K562 (cell line): ENCODE data around the gene ZNF529. TPM values are rescaled to one million over a fixed set of nuclear protein-coding genes. Genes with fewer than 3 reads are reported as not detected.

ENCODE experiments used
- ATAC-seq: fragments of 200-7000 bp; cut with Tn5 transposase; 3 replicates; pipeline ENCODE4 v1.9.1; 2020; ENCODE audit warnings: moderate library complexity
- Bru-seq: library from RNA; stranded (reverse); fragments of 400-500 nt; gene quantifications from one replicate; lab custom pipeline; 2021; lab: Mats Ljungman, UMichigan
- BruChase-seq, 2 experiments: library from RNA; stranded (reverse); fragments of 400-500 nt; gene quantifications; one replicate each; lab custom pipeline; 2021; lab: Mats Ljungman, UMichigan
- BruUV-seq: library from RNA; stranded (reverse); fragments of 400-500 nt; replicated peaks from 2 replicates; lab custom pipeline; 2021; lab: Mats Ljungman, UMichigan
- CTCF ChIA-PET: fragments of 300-600 bp; formaldehyde crosslinking; extraction: SDS; loops from one replicate; lab custom pipeline; 2021; ENCODE audit warnings: low intra/inter-chr PET ratio; lab: Yijun Ruan, JAX
- POLR2A ChIA-PET: fragments of 300-600, 350-650 bp; sonication (Branson Sonifier 250); formaldehyde crosslinking; extraction: SDS; loops from one replicate; lab custom pipeline; 2021; ENCODE audit warnings: antibody characterized with exemption, inconsistent platforms; lab: Yijun Ruan, JAX
- DNase-seq, 4 experiments: peaks; one replicate each; pipeline versions ENCODE4 v3.0.0 to v3.0.0-alpha.2; 2011 to 2018; ENCODE audit warnings: low spot score in 3 of 4, mixed read lengths in 3 of 4; ENCODE audit errors: extremely low read depth in 1 of 4
- FAIRE-seq: peaks from 2 replicates; lab custom pipeline; 2011; peaks lifted over from hg19 to GRCh38; lab: Jason Lieb, UNC
- H2AFZ ChIP-seq: 2 replicates; pipeline ENCODE4 v1.6.0; 2011; ENCODE audit warnings: low read depth, low read length, control low read depth, inconsistent platforms
- H3K27ac ChIP-seq: fragments of 200-600 bp; 3 replicates; pipeline ENCODE4 v1.8.0; 2011; ENCODE audit warnings: low read depth, mild to moderate bottlenecking, control low read depth, inconsistent platforms, low read length, moderate library complexity, mixed read lengths; ENCODE audit errors: extremely low read depth
- H3K27me3 ChIP-seq, 2 experiments: fragments of 300-600 bp in 1 of 2; 2 replicates in 1 of 2; 3 replicates in 1 of 2; pipeline versions ENCODE4 v1.6.0 to v1.8.0; 2011; ENCODE audit warnings: inconsistent platforms in 2 of 2, low read length in 2 of 2, mild to moderate bottlenecking in 1 of 2, mixed read lengths in 1 of 2, moderate library complexity in 1 of 2; ENCODE audit not compliant: control insufficient read depth in 2 of 2, insufficient read depth in 2 of 2
- H3K36me3 ChIP-seq: fragments of 300-600 bp; 3 replicates; pipeline ENCODE4 v1.8.0; 2011; ENCODE audit warnings: mild to moderate bottlenecking, low read length, inconsistent platforms; ENCODE audit not compliant: control insufficient read depth, insufficient read depth
- H3K4me1 ChIP-seq, 2 experiments: fragments of 200-600 bp in 1 of 2; replicated peaks in 1 of 2; 2 replicates in 1 of 2; 3 replicates in 1 of 2; pipeline versions ENCODE4 v1.5.1 to v1.8.0; 2011; ENCODE audit warnings: inconsistent platforms in 2 of 2, low read length in 2 of 2, mild to moderate bottlenecking in 1 of 2, mixed read lengths in 1 of 2, moderate library complexity in 1 of 2; ENCODE audit not compliant: control insufficient read depth in 2 of 2, insufficient read depth in 2 of 2
- H3K4me2 ChIP-seq: 2 replicates; pipeline ENCODE4 v1.6.1; 2011; ENCODE audit warnings: low read length, control low read depth, inconsistent platforms, mixed read lengths; ENCODE audit not compliant: insufficient read depth
- H3K4me3 ChIP-seq: fragments of 200-600 bp; sonication (generic), shearing (Covaris generic); 2 replicates; pipeline ENCODE4 v1.5.1; 2016; ENCODE audit warnings: control low read depth, inconsistent platforms
- H3K79me2 ChIP-seq: fragments of 200-600 bp; 3 replicates; pipeline ENCODE4 v1.8.0; 2011; ENCODE audit warnings: low read length, inconsistent platforms; ENCODE audit not compliant: control insufficient read depth, insufficient read depth
- H3K9ac ChIP-seq, 2 experiments: 2 replicates each; pipeline versions ENCODE4 v1.6.0 to v1.6.1; 2011; ENCODE audit warnings: low read depth in 2 of 2, low read length in 2 of 2, control low read depth in 1 of 2, inconsistent platforms in 1 of 2, mild to moderate bottlenecking in 1 of 2, mixed read lengths in 1 of 2; ENCODE audit not compliant: insufficient read depth in 1 of 2
- H3K9me1 ChIP-seq: one replicate; pipeline ENCODE4 v1.6.0; 2011; ENCODE audit warnings: inconsistent platforms, mild to moderate bottlenecking, low read length, moderate library complexity; ENCODE audit not compliant: control insufficient read depth, insufficient read depth
- H3K9me3 ChIP-seq: replicated peaks from 2 replicates; pipeline ENCODE4 v1.5.1; 2011; ENCODE audit warnings: low read depth, low read length, inconsistent platforms; ENCODE audit not compliant: control insufficient read depth, insufficient read depth
- H4K20me1 ChIP-seq: replicated peaks from 2 replicates; pipeline ENCODE4 v1.6.1; 2011; ENCODE audit warnings: low read length, inconsistent platforms, mixed read lengths; ENCODE audit not compliant: control insufficient read depth, insufficient read depth
- ATF7 ChIP-seq: fragments of 450-650 bp; IDR thresholded peaks from 2 replicates; pipeline ENCODE4 v1.7.1; 2014; ENCODE audit warnings: mild to moderate bottlenecking, moderate library complexity
- HNRNPUL1 ChIP-seq: fragments of 200-400 bp; formaldehyde crosslinking; IDR thresholded peaks from 2 replicates; pipeline ENCODE4 v1.6.1; 2017; ENCODE audit warnings: low read length
- KDM4B ChIP-seq, 2 experiments: fragments of 450-650 bp in 1 of 2; sonication (generic) in 1 of 2; IDR thresholded peaks; 2 replicates each; pipeline ENCODE4 v1.6.1; 2016 to 2017; ENCODE audit warnings: borderline replicate concordance in 2 of 2, antibody characterized with exemption in 1 of 2, low read depth in 1 of 2, mild to moderate bottlenecking in 1 of 2
- KDM5B ChIP-seq: fragments of 200-600 bp; sonication (generic); IDR thresholded peaks from 2 replicates; pipeline ENCODE4 v1.6.1; 2012; ENCODE audit warnings: low read depth, mild to moderate bottlenecking, moderate library complexity, low read length, control low read depth, inconsistent platforms; ENCODE audit not compliant: insufficient replicate concordance
- KLF13 ChIP-seq: fragments of 450-650 bp; IDR thresholded peaks from 2 replicates; pipeline ENCODE4 v1.6.1; 2016; ENCODE audit warnings: missing genetic modification characterization, low read depth, mild to moderate bottlenecking, missing compliant biosample characterization, moderate library complexity, borderline replicate concordance
- MEIS2 ChIP-seq: fragments of 450-650 bp; IDR thresholded peaks from 2 replicates; pipeline ENCODE4 v1.6.1; 2014; ENCODE audit warnings: mild to moderate bottlenecking; ENCODE audit not compliant: partially characterized antibody
- POLR2H ChIP-seq: IDR thresholded peaks from 2 replicates; pipeline ENCODE4 v1.6.1; 2016; ENCODE audit warnings: missing genetic modification characterization, low read depth, mild to moderate bottlenecking, control low read depth, missing compliant biosample characterization, moderate library complexity
- RCOR1 ChIP-seq, 2 experiments: IDR thresholded peaks; 2 replicates each; pipeline ENCODE4 v1.6.1; 2012; ENCODE audit warnings: low read depth in 2 of 2, low read length in 2 of 2, borderline replicate concordance in 1 of 2, improper control_type of control experiment in 1 of 2
- ZBTB7A ChIP-seq: IDR thresholded peaks from 2 replicates; pipeline ENCODE4 v1.6.1; 2011; ENCODE audit warnings: low read depth, mild to moderate bottlenecking, low read length, moderate library complexity, borderline replicate concordance; ENCODE audit not compliant: control insufficient read depth
- WGBS: fragments of 100-300 bp; shearing (Covaris generic); methylation state at CpG from one replicate; pipeline ENCODE4 v1.1.6; 2016; ENCODE audit warnings: low coverage, mixed read lengths; ENCODE audit not compliant: insufficient coverage; ENCODE audit errors: missing lambda C conversion rate; 5-methylcytosine and 5-hydroxymethylcytosine counted together
- in situ Hi-C: fragments of 300-500 bp; cut with MboI; formaldehyde crosslinking; loops from 4 replicates; pipeline ENCODE4 v1.15.0; 2018; ENCODE audit warnings: inconsistent platforms, mixed read lengths
- intact Hi-C: fragments of 100-400 bp; cut with micrococcal nuclease; formaldehyde crosslinking; loops from 2 replicates; pipeline ENCODE4 v1.14.2; 2022
- long read RNA-seq, 3 experiments: library from polyadenylated mRNA in 2 of 3; library from RNA in 1 of 3; unstranded in 2 of 3; stranded (forward) in 1 of 3; transcript quantifications; one replicate each; pipeline ENCODE4 v2.0.0, GENCODE V29; 2019 to 2022
- polyA minus RNA-seq, 3 experiments: library from RNA; depleted of rRNA, polyadenylated mRNA; stranded (reverse); fragments of >200 nt; gene quantifications; 2 replicates each; pipeline ENCODE4 v1.2.3, GENCODE V29; 2011
- polyA plus RNA-seq, 8 experiments: library from polyadenylated mRNA; depleted of rRNA in 4 of 8; stranded (reverse) in 5 of 8; unstranded in 3 of 8; fragments of >200 nt; fragmentation: Nextera tagmentation in 2 of 8; fragmentation: Illumina TruSeq in 1 of 8; extraction: Ambion mirVana in 2 of 8; extraction: Trizol in 1 of 8; gene quantifications; 2 replicates each; pipeline versions ENCODE4 v1.2.1 to v1.2.3, GENCODE V29; 2011 to 2014; ENCODE audit warnings: inconsistent platforms in 1 of 8, missing spikeins in 1 of 8
- total RNA-seq, 7 experiments: library from RNA; depleted of rRNA in 6 of 7; stranded (reverse); fragments of >200 nt in 6 of 7; fragmentation: Illumina TruSeq in 2 of 7; extraction: Trizol in 2 of 7; gene quantifications; 2 replicates each; pipeline versions ENCODE4 v1.2.1 to v1.2.3, GENCODE V29; 2011 to 2021; ENCODE audit warnings: low replicate concordance in 1 of 7
- TF ChIP-seq, protein P1 (sequence below): sonication (generic); formaldehyde crosslinking; IDR thresholded peaks from 2 replicates; pipeline ENCODE4 v1.8.0; 2022; ENCODE audit warnings: missing genetic modification reagents, mild to moderate bottlenecking, borderline replicate concordance

ZNF529 gene
- total RNA-seq (2011; cell fraction: chromatin; rRNA removed; ENCODE audit: low replicate concordance) = 12.8 and 40.0 TPM in 2 replicates
- total RNA-seq (2011; cell fraction: nucleolus; rRNA removed) = 7.8 and 12.1 TPM in 2 replicates
- total RNA-seq (2011; cell fraction: nucleoplasm; rRNA removed) = 24.3 and 35.0 TPM in 2 replicates
- 4.1 and 5.4 TPM in 2 replicates for total RNA-seq (2014; rRNA removed)
- 7.9 and 10.5 TPM in 2 replicates for total RNA-seq (2014; rRNA removed; fragmentation: Illumina TruSeq; extraction: Trizol)
- 4.8 and 5.0 TPM in 2 replicates for total RNA-seq (2015; rRNA removed; fragmentation: Illumina TruSeq; extraction: Trizol)
- 6.2 and 10.4 TPM in 2 replicates for total RNA-seq (2021)
- polyA plus RNA-seq (2011; rRNA removed) = 12.6 and 13.6 TPM in 2 replicates
- polyA plus RNA-seq (2011; cell fraction: cytosol; rRNA removed) = 4.2 and 8.5 TPM in 2 replicates
- 19.6 and 20.1 TPM in 2 replicates for polyA plus RNA-seq (2011; cell fraction: nucleus; rRNA removed)
- 3.9 and 7.0 TPM in 2 replicates for polyA plus RNA-seq (2012)
- polyA plus RNA-seq (2014; fragmentation: Illumina TruSeq; extraction: Trizol) = 6.5 and 6.7 TPM in 2 replicates
- polyA plus RNA-seq (2014; fragmentation: Nextera tagmentation; extraction: Ambion mirVana) = 1 to 10 TPM; 2.4 to 3.2 TPM
- polyA plus RNA-seq (2014; rRNA removed) = 6.3 and 6.9 TPM in 2 replicates
- polyA minus RNA-seq (2011; rRNA and poly(A)+ RNA removed) = 16.7 and 21.4 TPM in 2 replicates
- polyA minus RNA-seq (2011; cell fraction: cytosol; rRNA and poly(A)+ RNA removed) = 6.1 and 6.5 TPM in 2 replicates
- 6.6 and 8.7 TPM in 2 replicates for polyA minus RNA-seq (2011; cell fraction: nucleus; rRNA and poly(A)+ RNA removed)
- percentile 77 among the genes with signal in this experiment for Bru-seq, nascent RNA
- percentile 89 among the genes with signal in this experiment for BruChase-seq, experiment 1, labeled RNA remaining after a 2-hour chase
- BruChase-seq, experiment 2, labeled RNA remaining after a 6-hour chase = percentile 88 among the genes with signal in this experiment
- long read RNA-seq, experiment 1, full-length matches to known transcripts = 2 of 26 reads
- long read RNA-seq, experiment 1, partial matches to known transcripts = 0 of 26 reads
- long read RNA-seq, experiment 1, other reads (novel, unspliced or antisense) = 24 of 26 reads
- long read RNA-seq, experiment 2 = 0 reads
- long read RNA-seq, experiment 3, full-length matches to known transcripts = 1 of 2 reads
- long read RNA-seq, experiment 3, partial matches to known transcripts = 0 of 2 reads
- long read RNA-seq, experiment 3, other reads (novel, unspliced or antisense) = 1 of 2 reads

GRCh38 chr19:36573020-36573894 is at the start of gene ZNF529:
TSS of gene ZNF529 (minus strand) at chr19:36573292. CDS start at chr19:36572346, 946 bp downstream.
- in situ Hi-C loops = no loop called here
- H3K9ac ChIP-seq = peak within 1 kb of the TSS; percentile 92 to 93
- peaks cover 50% of the 10 kb centered on the region for H3K79me2 ChIP-seq
- H3K4me1 ChIP-seq = peaks cover 0 to 9% of the 10 kb centered on the region in 2 experiments; a peak in 2 of 5 replicates
- H3K9me1 ChIP-seq = no peaks in the 10 kb centered on the region
- H2AFZ ChIP-seq = peak within 1 kb of the TSS; percentile 96
- WGBS = 0% methylated on average over 44 of the region's 66 CpGs
- H3K36me3 ChIP-seq = peaks cover 47% of the 10 kb centered on the region
- no peaks in the 10 kb centered on the region for H3K27me3 ChIP-seq
- ATAC-seq = peak; percentile 97
- no peaks in the 10 kb centered on the region; the same call in 1 of the 2 replicates for H3K9me3 ChIP-seq
- peak; percentile 93 for FAIRE-seq
- BruUV-seq = no TSS peak
- intact Hi-C loops = loop anchor here (1.0 kb wide), 1 partner anchor 45 kb away; the partner anchor contains the start of gene ZNF260
- peak; percentile 86 to 95 (median 89) for DNase-seq
- no peaks in the 10 kb centered on the region for H4K20me1 ChIP-seq
- H3K4me3 ChIP-seq = peak within 1 kb of the TSS; percentile 91
- ChIA-PET CTCF (no interaction called here), POLR2A (interaction anchor here (0.6 to 1.4 kb wide), 8 partner anchors 10 to 171 kb away, joined by 3 to 8 read pairs (median 3); no protein-coding TSS in a partner anchor)
- peak within 1 kb of the TSS; percentile 96 for H3K27ac ChIP-seq
- H3K4me2 ChIP-seq = peak within 1 kb of the TSS; percentile 75
- TF ChIP-seq, protein P1, sequence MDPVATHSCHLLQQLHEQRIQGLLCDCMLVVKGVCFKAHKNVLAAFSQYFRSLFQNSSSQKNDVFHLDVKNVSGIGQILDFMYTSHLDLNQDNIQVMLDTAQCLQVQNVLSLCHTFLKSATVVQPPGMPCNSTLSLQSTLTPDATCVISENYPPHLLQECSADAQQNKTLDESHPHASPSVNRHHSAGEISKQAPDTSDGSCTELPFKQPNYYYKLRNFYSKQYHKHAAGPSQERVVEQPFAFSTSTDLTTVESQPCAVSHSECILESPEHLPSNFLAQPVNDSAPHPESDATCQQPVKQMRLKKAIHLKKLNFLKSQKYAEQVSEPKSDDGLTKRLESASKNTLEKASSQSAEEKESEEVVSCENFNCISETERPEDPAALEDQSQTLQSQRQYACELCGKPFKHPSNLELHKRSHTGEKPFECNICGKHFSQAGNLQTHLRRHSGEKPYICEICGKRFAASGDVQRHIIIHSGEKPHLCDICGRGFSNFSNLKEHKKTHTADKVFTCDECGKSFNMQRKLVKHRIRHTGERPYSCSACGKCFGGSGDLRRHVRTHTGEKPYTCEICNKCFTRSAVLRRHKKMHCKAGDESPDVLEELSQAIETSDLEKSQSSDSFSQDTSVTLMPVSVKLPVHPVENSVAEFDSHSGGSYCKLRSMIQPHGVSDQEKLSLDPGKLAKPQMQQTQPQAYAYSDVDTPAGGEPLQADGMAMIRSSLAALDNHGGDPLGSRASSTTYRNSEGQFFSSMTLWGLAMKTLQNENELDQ (CRISPR knock-in tag) = no peak
- TF ChIP-seq POLR2H (tag) (peak; percentile 85), RCOR1 (IDR thresholded peaks at IDR 0.05; ENCODE audit: borderline replicate concordance in 1 of 2, low read depth in 2 of 2, low read length in 2 of 2) (peak in 1 of 2 experiments; percentile 42; a peak in 1 of 4 replicates), HNRNPUL1 (no peak), ZBTB7A (peak; percentile 97), ATF7 (peak; percentile 94), KDM4B (IDR thresholded peaks at IDR 0.05; ENCODE audit: borderline replicate concordance in 2 of 2, low read depth in 1 of 2) (peak in 1 of 2 experiments; percentile 74; a peak in 1 of 4 replicates), KDM5B (peak; percentile 94), MEIS2 (no peak), KLF13 (peak; percentile 47; the same call in 1 of the 2 replicates)
